A549 treated with Mapracorat at 1 μM for 4 hours (cell line): ENCODE measurements around the gene AARS2. TPM values are rescaled to one million over a fixed set of nuclear protein-coding genes. Genes with fewer than 3 reads are reported as not detected.

ENCODE experiments used
- total RNA-seq: library from RNA; stranded (reverse); fragments of 200-300 nt; extraction: Qiagen RNA extraction; gene quantifications from 5 replicates; pipeline ENCODE4 v1.2.3, GENCODE V29; 2022

Gene AARS2
- total RNA-seq: 5.0 to 7.6 TPM (median 6.4 TPM) in 5 replicates

GRCh38 chr6:44312901-44313788 is at the start of gene AARS2:
Gene AARS2 (minus strand): TSS chr6:44313347. CDS start chr6:44313323, 24 bp downstream.

GRCh38 chr6:44342489-44342888 is 29.3 kb upstream of the AARS2 start, which contains the start of gene SPATS1:
Gene SPATS1 (plus strand): TSS chr6:44342650. CDS start chr6:44343096, 446 bp downstream.

GRCh38 chr6:44269921-44270525 is 43.1 kb downstream of the AARS2 start, which contains the start of gene TMEM151B:
Gene TMEM151B (plus strand): TSS chr6:44270450. CDS start chr6:44270743, 293 bp downstream.

GRCh38 chr6:44265007-44265721 is 48.0 kb downstream of the AARS2 start, which contains the start of gene NFKBIE:
Gene NFKBIE (minus strand): TSS chr6:44265551. CDS start chr6:44265346, 205 bp downstream.

GRCh38 chr6:44257025-44257752 is 56.0 kb downstream of the AARS2 start, which contains the start of gene SLC35B2:
Gene SLC35B2 (minus strand): TSS chr6:44257528. CDS start chr6:44257410, 118 bp downstream.

Other genes with a start within 250 kb of the AARS2 start
- 54.3 to 69.1 TPM (median 67.8 TPM) in 5 replicates for gene MRPL14, start 185.9 kb downstream of the AARS2 start, total RNA-seq
- gene TMEM63B, start 185.8 kb downstream of the AARS2 start, total RNA-seq: 11.2 to 16.4 TPM (median 15.3 TPM) in 5 replicates
- not detected in 5 replicates for gene CAPN11, start 154.5 kb downstream of the AARS2 start, total RNA-seq
- gene MYMX, start 96.4 kb downstream of the AARS2 start, total RNA-seq: not detected in 5 replicates
- gene SLC29A1, start 89.8 kb downstream of the AARS2 start, total RNA-seq: 42.3 to 53.9 TPM (median 51.8 TPM) in 5 replicates
- 1,081 to 1,335 TPM (median 1,155 TPM) in 5 replicates for gene HSP90AB1, start 66.2 kb downstream of the AARS2 start, total RNA-seq
- 49.1 to 67.2 TPM (median 64.4 TPM) in 5 replicates for gene SLC35B2, start 55.8 kb downstream of the AARS2 start, total RNA-seq
- 6.7 to 9.2 TPM (median 7.9 TPM) in 5 replicates for gene NFKBIE, start 47.8 kb downstream of the AARS2 start, total RNA-seq
- 0.02 to 0.16 TPM (median 0.09 TPM) in 5 replicates for gene TMEM151B, start 42.9 kb downstream of the AARS2 start, total RNA-seq
- gene SPATS1, start 29.3 kb upstream of the AARS2 start, total RNA-seq: not detected in 5 replicates
- gene CDC5L, start 74.4 kb upstream of the AARS2 start, total RNA-seq: 10.6 to 15.0 TPM (median 12.7 TPM) in 5 replicates